ENCODE data around the gene BLOC1S6.

Gene BLOC1S6

GRCh38 chr15:45588219-45588875, 1.2 kb downstream of the BLOC1S6 start:
- no peak for DNase-seq

DNA sequence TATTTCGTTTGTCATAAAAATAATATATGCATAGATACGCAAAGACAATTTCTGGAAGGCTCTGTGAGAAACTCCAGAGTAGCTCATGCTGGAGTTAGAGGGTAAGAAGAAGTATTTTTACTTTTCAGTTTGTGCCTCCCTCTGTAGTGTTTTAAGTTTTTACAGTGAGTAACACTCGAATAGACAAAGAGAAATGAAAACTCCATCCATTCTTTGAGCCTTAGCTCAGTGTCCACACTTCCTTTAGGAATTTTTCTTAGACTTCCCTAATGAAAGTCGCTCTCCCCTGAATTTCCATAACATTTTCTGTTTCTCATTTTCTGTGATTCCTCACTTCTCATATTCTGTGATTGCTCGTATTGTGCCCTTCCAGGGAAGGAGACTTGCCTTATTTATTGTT, 2.1 kb downstream of the BLOC1S6 start:
- DNase-seq: no peak

DNA sequence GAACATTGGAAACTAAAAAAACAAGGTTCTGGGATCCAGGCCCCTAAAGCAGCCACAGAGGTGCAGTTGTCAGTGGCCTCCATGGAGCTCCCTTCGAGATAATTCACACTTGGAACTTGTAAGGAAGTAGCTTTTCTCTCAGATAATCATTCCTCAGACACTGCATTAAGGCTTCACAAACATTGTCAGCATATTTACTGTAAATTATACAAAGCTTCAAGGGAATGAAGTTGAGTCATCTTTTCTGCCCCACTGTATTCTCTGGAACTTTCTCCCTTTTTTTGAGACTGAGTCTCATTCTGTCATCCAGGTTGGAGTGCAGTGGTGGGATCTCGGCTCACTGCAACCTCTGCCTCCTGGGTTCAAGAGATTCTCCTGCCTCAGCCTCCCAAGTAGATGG, 7.1 kb downstream of the BLOC1S6 start:
- no peak for DNase-seq

DNA sequence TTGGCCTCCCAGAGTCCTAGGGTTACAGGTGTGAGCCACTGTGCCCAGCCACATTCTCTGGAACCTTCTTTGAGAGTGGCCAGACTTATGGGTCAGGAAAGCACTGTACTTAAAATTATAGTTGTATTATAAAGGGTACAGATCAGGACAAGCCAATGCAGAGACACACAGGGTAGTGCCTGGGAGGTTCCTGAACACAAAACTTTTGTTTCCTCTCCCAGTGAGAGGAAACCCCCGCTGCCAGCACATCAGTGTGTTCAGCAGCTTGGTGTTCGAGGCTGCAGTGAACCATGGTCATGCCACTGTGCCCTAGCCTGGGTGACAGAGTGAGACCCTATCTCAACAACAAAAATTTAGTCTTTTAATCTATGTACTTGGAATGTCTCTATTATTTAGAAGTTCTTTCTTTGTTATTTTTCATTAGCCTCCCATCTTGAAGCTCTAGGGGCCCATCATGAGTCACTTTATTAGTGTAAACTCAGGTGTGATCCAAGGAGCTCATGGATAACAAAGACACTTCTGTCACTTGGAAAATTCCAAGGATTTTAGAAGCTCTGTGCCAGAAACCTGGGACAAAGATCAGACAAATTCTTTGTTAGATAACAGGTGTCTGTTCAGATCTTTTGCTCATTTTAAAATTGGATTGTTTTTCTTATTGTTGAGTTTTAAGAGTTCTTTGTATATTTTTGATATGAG, 7.8 kb downstream of the BLOC1S6 start:
- no peak for DNase-seq

- DNase-seq: no peak
Observed at GRCh38 chr15:45603881-45604280, 16.7 kb downstream of the BLOC1S6 start.

GRCh38 chr15:45604326-45604725, 17.1 kb downstream of the BLOC1S6 start:
- DNase-seq: no peak

DNA sequence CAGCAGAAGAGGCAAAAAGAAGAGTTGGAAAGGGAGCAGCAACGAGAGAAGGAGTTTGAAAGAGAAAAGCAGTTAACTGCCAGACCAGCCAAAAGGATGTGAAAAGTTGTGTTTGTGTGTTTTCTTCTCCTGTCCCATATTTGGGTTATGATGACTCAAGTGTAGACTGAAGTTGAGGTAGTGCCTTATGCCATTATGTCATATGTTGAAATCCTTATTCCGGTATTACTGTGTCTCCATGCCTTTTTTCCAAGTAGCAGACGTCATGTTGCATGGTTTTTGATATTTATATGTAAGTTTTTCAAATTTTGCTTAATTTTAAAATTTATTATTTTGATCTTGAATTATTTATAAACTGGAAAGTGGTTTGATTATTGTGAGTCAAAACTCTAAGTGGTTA, 19.2 kb downstream of the BLOC1S6 start:
- DNase-seq: no peak

- no peak for DNase-seq
Observed at GRCh38 chr15:45606841-45607240, 19.7 kb downstream of the BLOC1S6 start.

DNA sequence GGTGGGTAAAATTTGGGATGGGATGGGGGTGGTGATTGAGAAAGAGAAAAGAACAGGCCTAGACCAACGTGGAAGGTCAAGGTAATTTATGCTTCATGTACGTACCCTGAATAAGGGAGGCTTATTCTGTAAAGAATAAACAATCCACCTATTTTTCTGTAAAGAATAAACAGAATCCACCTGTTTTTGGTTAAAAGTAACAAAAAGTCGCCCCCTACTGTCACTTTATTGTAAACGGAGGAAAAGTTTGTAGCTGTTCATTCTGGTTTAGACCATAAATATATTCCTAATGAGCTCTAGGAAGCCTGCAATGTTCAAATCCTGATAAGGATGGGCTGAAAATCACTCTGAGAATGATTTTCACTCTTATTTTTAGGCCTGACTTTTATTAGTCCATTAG, 24.1 kb downstream of the BLOC1S6 start:
- no peak for DNase-seq

GRCh38 chr15:45612790-45613415, 25.7 kb downstream of the BLOC1S6 start:
- no peak for DNase-seq

GRCh38 chr15:45616901-45617323, 29.7 kb downstream of the BLOC1S6 start:
- DNase-seq: no peak

- no peak for DNase-seq
Observed at GRCh38 chr15:45618813-45619212, 31.6 kb downstream of the BLOC1S6 start.

- no peak for DNase-seq
Observed at GRCh38 chr15:45628136-45628535, 41.0 kb downstream of the BLOC1S6 start.

- no peak for DNase-seq
Observed at GRCh38 chr15:45630917-45631691, 43.9 kb downstream of the BLOC1S6 start.

GRCh38 chr15:45631776-45632175, 44.6 kb downstream of the BLOC1S6 start:
- DNase-seq: no peak

- DNase-seq: peak; percentile 60 to 62
Observed at GRCh38 chr15:45634432-45635190, 47.4 kb downstream of the BLOC1S6 start, which contains the start of gene SQOR. Gene SQOR (plus strand): TSS chr15:45635029. CDS start chr15:45658924, 23,895 bp downstream.

- DNase-seq: peak; percentile 60 to 61
Observed at GRCh38 chr15:45635191-45635638, 48.0 kb downstream of the BLOC1S6 start.

DNA sequence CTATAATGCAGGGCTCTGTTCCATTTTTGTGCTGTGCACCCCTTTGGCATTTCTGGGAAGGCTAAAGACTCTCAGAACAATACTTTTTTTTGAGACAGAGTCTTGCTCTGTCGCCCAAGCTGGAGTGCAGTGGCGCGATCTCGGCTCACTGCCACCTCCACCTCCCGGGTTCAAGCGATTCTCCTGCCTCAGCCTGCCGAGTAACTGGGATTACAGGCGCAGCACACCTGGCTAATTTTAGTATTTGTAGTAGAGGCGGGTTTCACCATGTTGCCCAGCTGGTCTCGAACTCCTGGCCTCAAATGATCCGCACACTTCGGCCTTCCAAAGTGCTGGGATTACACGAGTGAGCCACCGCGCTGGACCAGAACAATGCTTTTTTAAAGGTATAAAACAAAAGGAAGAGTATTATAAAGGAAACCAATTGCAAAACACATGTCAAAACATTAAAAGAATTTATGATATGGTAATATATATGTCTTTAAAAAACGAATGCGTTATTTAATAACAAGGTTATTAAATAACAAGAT, 48.6 kb downstream of the BLOC1S6 start:
- no peak for DNase-seq

DNA sequence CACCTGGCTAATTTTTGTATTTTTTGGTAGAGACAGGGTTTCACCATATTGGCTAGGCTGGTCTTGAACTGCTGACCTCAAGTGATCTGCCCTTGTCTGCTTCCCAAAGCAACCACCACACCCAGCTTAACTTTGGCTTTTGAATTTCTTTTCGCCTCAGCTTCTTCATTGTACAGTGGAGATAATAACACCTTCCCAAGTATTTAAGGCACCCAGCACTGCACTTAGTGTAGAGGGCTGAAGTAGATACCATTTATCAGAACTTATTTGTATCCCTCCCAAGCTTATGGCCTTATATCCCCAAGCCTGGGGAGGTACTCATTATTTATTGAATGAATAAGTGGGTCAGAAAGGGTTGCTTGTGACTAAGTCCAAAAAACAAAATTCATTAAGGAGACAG, 50.0 kb downstream of the BLOC1S6 start:
- DNase-seq: no peak

- peak; percentile 31 to 59 for DNase-seq
Observed at GRCh38 chr15:45637552-45638033, 50.4 kb downstream of the BLOC1S6 start.

DNA sequence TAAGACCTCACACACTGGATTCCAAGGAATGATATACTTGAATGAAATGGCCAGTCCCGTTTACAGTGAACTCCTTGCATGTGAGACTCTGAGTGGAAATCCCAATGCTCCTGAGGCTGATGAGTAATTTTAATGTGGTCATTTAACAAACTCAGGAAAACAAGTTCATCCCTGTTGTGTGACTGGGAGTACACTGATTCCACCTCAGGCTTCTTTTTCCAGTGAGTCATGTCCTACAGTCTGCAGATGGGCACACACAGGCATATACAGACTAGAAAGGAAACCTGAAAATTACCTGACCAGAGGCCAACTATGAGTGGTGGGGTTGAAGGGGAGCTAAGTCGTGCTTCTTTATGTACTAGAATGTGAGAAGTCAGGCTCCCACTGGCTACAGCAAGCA, 53.4 kb downstream of the BLOC1S6 start:
- no peak for DNase-seq

DNA sequence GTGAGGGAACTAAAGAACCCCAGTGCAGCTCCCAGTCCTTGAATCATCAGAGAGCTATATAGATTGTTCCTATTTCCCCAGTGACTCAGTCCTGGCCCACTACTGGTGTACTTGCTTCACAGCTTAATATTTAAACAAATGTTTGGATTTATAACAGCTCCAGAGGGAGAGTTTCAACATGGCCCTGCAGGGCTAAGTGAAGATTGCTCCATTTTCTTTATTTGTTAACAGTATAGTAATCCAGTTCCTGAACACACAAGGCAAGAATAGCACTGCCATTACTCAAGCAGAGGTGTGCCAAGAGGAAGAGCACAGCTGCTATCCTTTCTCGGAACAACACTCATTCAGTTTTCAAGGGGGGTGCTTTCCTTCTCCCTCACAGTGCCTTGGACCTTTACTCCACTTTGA, 54.2 kb downstream of the BLOC1S6 start:
- no peak for DNase-seq
